ENCODE measurements around the gene TAF11L5. TPM values are rescaled to one million over a fixed set of nuclear protein-coding genes. Genes with fewer than 3 reads are reported as not detected.

The TAF11L5 gene
- total RNA-seq, 1 experiment from 2014 or later = not detected

DNA sequence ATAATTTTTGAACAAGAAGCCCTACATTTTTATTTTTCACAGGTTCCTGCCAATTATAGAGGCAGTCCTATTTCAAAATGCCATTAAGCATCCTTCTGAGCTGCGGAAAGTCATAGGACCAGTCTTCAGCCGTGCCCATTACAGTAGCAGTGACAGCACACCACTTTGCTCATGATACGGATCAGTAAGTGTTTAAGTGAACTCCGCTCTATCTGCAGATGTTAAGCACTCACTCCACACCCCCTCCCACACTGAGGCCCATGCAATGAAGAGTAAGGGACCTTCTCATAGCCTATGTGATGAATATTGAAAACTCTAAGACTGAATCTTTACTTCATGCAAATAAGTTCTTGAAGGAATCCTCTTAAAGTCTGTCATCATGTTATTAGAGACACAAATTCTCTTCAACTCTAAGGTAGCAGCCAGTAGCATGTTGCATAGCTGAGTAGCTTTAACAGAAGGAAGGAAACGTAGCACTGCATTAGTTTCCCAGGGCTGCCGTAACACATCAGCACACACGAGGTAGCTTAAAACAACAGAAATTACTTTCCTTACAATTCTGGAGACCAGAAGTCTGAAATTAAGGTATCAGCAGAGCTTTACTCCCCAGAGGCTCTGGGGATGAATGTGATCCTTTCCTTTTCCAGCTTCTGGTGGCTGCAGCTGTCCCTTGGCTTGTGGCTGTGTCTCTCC lies 47.3 kb upstream of the TAF11L5 start:
- Histone ChIP-seq H3K4me1 (ENCODE audit: insufficient read depth, low read length) (no peaks in the 10 kb centered on the region), H3K27me3 (ENCODE audit: insufficient read depth, low read length) (no peaks in the 10 kb centered on the region), H3K27ac (ENCODE audit: insufficient read length, low read depth, low read length) (no peak overlapping the region), H2BK5ac (ENCODE audit: insufficient read length, low read length) (no peak overlapping the region), H3K23ac (ENCODE audit: insufficient read length, low read depth, low read length) (no peak overlapping the region), H3T11ph (ENCODE audit: low read length) (no peak overlapping the region), H3K9ac (ENCODE audit: extremely low read depth, insufficient read length, low read length) (no peak overlapping the region), H2AFZ (ENCODE audit: low read length) (no peak overlapping the region), H2BK12ac (ENCODE audit: insufficient read length, low read depth, low read length) (no peak overlapping the region), H3K23me2 (ENCODE audit: insufficient read length, low read depth, low read length, poor library complexity, severe bottlenecking) (no peaks in the 10 kb centered on the region), H4K8ac (replicated peaks; ENCODE audit: insufficient read length, low read depth, low read length) (no peak overlapping the region), H2BK20ac (ENCODE audit: low read depth, low read length, poor library complexity, severe bottlenecking) (no peak overlapping the region), H3K56ac (ENCODE audit: insufficient read length, low read depth, low read length) (no peak overlapping the region), H4K5ac (ENCODE audit: insufficient read length, low read depth, low read length) (no peak overlapping the region), H3K9me3 (ENCODE audit: control insufficient read depth, low read depth, low read length) (no peaks in the 10 kb centered on the region), H2BK120ac (ENCODE audit: low read depth, low read length, poor library complexity, severe bottlenecking) (no peak overlapping the region), H3K14ac (ENCODE audit: insufficient read depth, low read length) (no peak overlapping the region), H3K4me2 (ENCODE audit: insufficient read depth, insufficient read length, low read length) (no peak overlapping the region), H3K79me2 (ENCODE audit: insufficient read depth, low read length) (no peaks in the 10 kb centered on the region), H3K18ac (ENCODE audit: insufficient read length, low read depth, low read length) (no peak overlapping the region), H4K20me1 (ENCODE audit: control insufficient read depth, insufficient read depth, insufficient read length) (no peaks in the 10 kb centered on the region), H2BK15ac (ENCODE audit: low read depth, low read length) (no peak overlapping the region), H3K4ac (ENCODE audit: low read depth, low read length) (no peak overlapping the region), H4K91ac (ENCODE audit: insufficient read length, low read depth, low read length) (no peak overlapping the region), H2AK5ac (ENCODE audit: insufficient read length, low read length) (no peak overlapping the region), H3K79me1 (ENCODE audit: insufficient read depth, low read depth, low read length, poor library complexity, severe bottlenecking) (no peaks in the 10 kb centered on the region)
- Mint-ChIP-seq H3K27me3 (ENCODE audit: low read depth) (no peaks in the 10 kb centered on the region), H3K9me3 (no peaks in the 10 kb centered on the region), H3K4me1 (peaks cover 6 to 8% of the 10 kb centered on the region in 2 experiments), H3K36me3 (ENCODE audit: insufficient read depth in 1 of 3, low read depth in 3 of 3) (no peaks in the 10 kb centered on the region), H3K27ac (no peak overlapping the region), H3K4me3 (no peak overlapping the region)
- no peak for DNase-seq
- no CpG with 5 or more reads among the region's 7 CpGs for WGBS (ENCODE audit: extremely low coverage, insufficient read length, low lambda C conversion rate)
- TF ChIP-seq, protein P1, sequence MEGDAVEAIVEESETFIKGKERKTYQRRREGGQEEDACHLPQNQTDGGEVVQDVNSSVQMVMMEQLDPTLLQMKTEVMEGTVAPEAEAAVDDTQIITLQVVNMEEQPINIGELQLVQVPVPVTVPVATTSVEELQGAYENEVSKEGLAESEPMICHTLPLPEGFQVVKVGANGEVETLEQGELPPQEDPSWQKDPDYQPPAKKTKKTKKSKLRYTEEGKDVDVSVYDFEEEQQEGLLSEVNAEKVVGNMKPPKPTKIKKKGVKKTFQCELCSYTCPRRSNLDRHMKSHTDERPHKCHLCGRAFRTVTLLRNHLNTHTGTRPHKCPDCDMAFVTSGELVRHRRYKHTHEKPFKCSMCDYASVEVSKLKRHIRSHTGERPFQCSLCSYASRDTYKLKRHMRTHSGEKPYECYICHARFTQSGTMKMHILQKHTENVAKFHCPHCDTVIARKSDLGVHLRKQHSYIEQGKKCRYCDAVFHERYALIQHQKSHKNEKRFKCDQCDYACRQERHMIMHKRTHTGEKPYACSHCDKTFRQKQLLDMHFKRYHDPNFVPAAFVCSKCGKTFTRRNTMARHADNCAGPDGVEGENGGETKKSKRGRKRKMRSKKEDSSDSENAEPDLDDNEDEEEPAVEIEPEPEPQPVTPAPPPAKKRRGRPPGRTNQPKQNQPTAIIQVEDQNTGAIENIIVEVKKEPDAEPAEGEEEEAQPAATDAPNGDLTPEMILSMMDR (conservative IDR thresholded peaks at IDR 0.05) = no peak
